Gastroesophageal sphincter (tissue), 4 donors: ENCODE results near the gene SULT1C3. TPM values are rescaled to one million over a fixed set of nuclear protein-coding genes. Genes with fewer than 3 reads are reported as not detected.

Experiments
- ATAC-seq: fragments of 150-250 bp; one replicate; pipeline ENCODE4 v1.9.1; 2016; ENCODE audit warnings: mild to moderate bottlenecking, moderate library complexity
- H3K27ac ChIP-seq, 4 donors: fragments of 200-600 bp; sonication (generic) in 3 of 4; 1 replicate in 3 of 4; 2 replicates in 1 of 4; pipeline ENCODE4 v1.5.1; 2016 to 2019
- H3K27me3 ChIP-seq: fragments of 200-600 bp; sonication (generic); one replicate; pipeline ENCODE4 v1.5.1; 2019
- H3K36me3 ChIP-seq, 2 donors: fragments of 200-600 bp; sonication (generic); one replicate each; pipeline ENCODE4 v1.5.1; 2019; ENCODE audit warnings: control low read depth in 1 of 2
- H3K4me1 ChIP-seq, 3 donors: fragments of 200-600 bp; sonication (generic); 1 replicate in 2 of 3; 2 replicates in 1 of 3; pipeline ENCODE4 v1.5.1; 2016 to 2019; ENCODE audit warnings: control low read depth in 2 of 3
- H3K4me3 ChIP-seq, 2 donors: fragments of 200-600 bp; sonication (generic); one replicate each; pipeline ENCODE4 v1.5.1; 2019; ENCODE audit warnings: mild to moderate bottlenecking in 1 of 2, moderate library complexity in 1 of 2
- H3K9me3 ChIP-seq, 3 donors: fragments of 200-600 bp; sonication (generic); one replicate each; pipeline ENCODE4 v1.5.1; 2017 to 2019; ENCODE audit warnings: control low read depth in 2 of 3
- CTCF ChIP-seq, 4 experiments: fragments of 200-600 bp in 2 of 4; fragments of 450-650 bp in 2 of 4; sonication (generic) in 1 of 4; IDR thresholded peaks; one replicate each; pipeline ENCODE4 v1.5.1; 2017 to 2019; ENCODE audit warnings: antibody characterized with exemption in 4 of 4, mild to moderate bottlenecking in 2 of 4, moderate library complexity in 2 of 4
- EP300 ChIP-seq: sonication (generic); formaldehyde crosslinking; IDR thresholded peaks from one replicate; pipeline ENCODE4 v1.6.1; 2017; ENCODE audit warnings: antibody characterized with exemption, mild to moderate bottlenecking
- POLR2A ChIP-seq, 2 donors: fragments of 450-650 bp; IDR thresholded peaks; one replicate each; pipeline ENCODE4 v1.6.1; 2017; ENCODE audit warnings: antibody characterized with exemption in 2 of 2, mild to moderate bottlenecking in 2 of 2, moderate library complexity in 1 of 2
- POLR2AphosphoS5 ChIP-seq: sonication (generic); formaldehyde crosslinking; IDR thresholded peaks from one replicate; pipeline ENCODE4 v1.6.1; 2017; ENCODE audit warnings: antibody characterized with exemption
- WGBS, 2 donors: methylation state at CpG; one replicate each; pipeline ENCODE4 v1.1.5; 2018; ENCODE audit warnings: low coverage in 1 of 2; 5-methylcytosine and 5-hydroxymethylcytosine counted together
- total RNA-seq, 4 donors: library from RNA; depleted of rRNA; stranded (reverse); fragments of >200 nt; gene quantifications; one replicate each; pipeline ENCODE4 v1.1.0, GENCODE V29; 2016

Gene SULT1C3
- total RNA-seq, 4 donors from 2014 or later, result not detected

GRCh38 chr2:108267101-108267500, 27.3 kb downstream of the SULT1C3 start:
- ATAC-seq, result peak; percentile 52
- Histone ChIP-seq H3K4me1 (peaks cover 0 to 16% (median 0%) of the 10 kb centered on the region in 3 donors), H3K27me3 (no peaks in the 10 kb centered on the region), H3K27ac (peak overlapping the region in 1 of 4 donors; percentile 43), H3K9me3 (no peaks in the 10 kb centered on the region), H3K36me3 (no peaks in the 10 kb centered on the region), H3K4me3 (no peak overlapping the region)
- TF ChIP-seq POLR2A (IDR thresholded peaks at IDR 0.05) (no peak), EP300 (no peak), POLR2AphosphoS5 (no peak), CTCF (IDR thresholded peaks at IDR 0.05) (no peak)
- 60 to 76% methylated on average over 1 to 5 of the region's 5 CpGs for WGBS, 2 donors

GRCh38 chr2:108268001-108268400, 28.2 kb downstream of the SULT1C3 start:
- Histone ChIP-seq H3K9me3 (no peaks in the 10 kb centered on the region), H3K27ac (no peak overlapping the region), H3K27me3 (no peaks in the 10 kb centered on the region), H3K36me3 (no peaks in the 10 kb centered on the region), H3K4me1 (peaks cover 0 to 16% (median 0%) of the 10 kb centered on the region in 3 donors), H3K4me3 (no peak overlapping the region)
- WGBS, 2 donors, result 30 to 33% methylated on average over 4 of the region's 4 CpGs
- TF ChIP-seq POLR2A (IDR thresholded peaks at IDR 0.05) (no peak), CTCF (IDR thresholded peaks at IDR 0.05) (no peak), EP300 (no peak), POLR2AphosphoS5 (no peak)
- no peak for ATAC-seq

- ATAC-seq, result no peak
- no CpG with 5 or more reads among the region's 3 CpGs for WGBS, 2 donors
- Histone ChIP-seq H3K36me3 (no peaks in the 10 kb centered on the region), H3K4me3 (no peak overlapping the region), H3K27ac (no peak overlapping the region), H3K27me3 (no peaks in the 10 kb centered on the region), H3K9me3 (no peaks in the 10 kb centered on the region), H3K4me1 (peaks cover 0 to 16% (median 0%) of the 10 kb centered on the region in 3 donors)
- no peak for TF ChIP-seq POLR2AphosphoS5
- TF ChIP-seq CTCF (IDR thresholded peaks at IDR 0.05), result no peak
- TF ChIP-seq EP300, result no peak
- no peak for TF ChIP-seq POLR2A (IDR thresholded peaks at IDR 0.05)
These were observed 30.6 kb downstream of the SULT1C3 start for GRCh38 chr2:108270346-108270745.

GRCh38 chr2:108270768-108271506, 31.2 kb downstream of the SULT1C3 start:
- TF ChIP-seq POLR2A (IDR thresholded peaks at IDR 0.05) (no peak), CTCF (IDR thresholded peaks at IDR 0.05) (no peak), EP300 (no peak), POLR2AphosphoS5 (no peak)
- 82 to 84% methylated on average over 2 to 4 of the region's 5 CpGs for WGBS, 2 donors
- ATAC-seq, result peak; percentile 8
- Histone ChIP-seq H3K27ac (no peak overlapping the region), H3K4me1 (peaks cover 0 to 16% (median 0%) of the 10 kb centered on the region in 3 donors), H3K9me3 (no peaks in the 10 kb centered on the region), H3K4me3 (no peak overlapping the region), H3K27me3 (no peaks in the 10 kb centered on the region), H3K36me3 (no peaks in the 10 kb centered on the region)

GRCh38 chr2:108271691-108272253, 32.0 kb downstream of the SULT1C3 start:
- peak; percentile 54 for ATAC-seq
- peak overlapping the region in 1 of 2 donors; percentile 19 for H3K4me3 ChIP-seq
- H3K9me3 ChIP-seq, result no peaks in the 10 kb centered on the region
- H3K36me3 ChIP-seq, result no peaks in the 10 kb centered on the region
- WGBS, 2 donors, result 41 to 49% methylated on average over 2 to 7 of the region's 7 CpGs
- TF ChIP-seq POLR2AphosphoS5 (no peak), POLR2A (IDR thresholded peaks at IDR 0.05) (no peak), CTCF (IDR thresholded peaks at IDR 0.05) (no peak), EP300 (no peak)
- no peaks in the 10 kb centered on the region for H3K27me3 ChIP-seq
- H3K27ac ChIP-seq, result no peak overlapping the region
- peaks cover 0 to 16% (median 0%) of the 10 kb centered on the region in 3 donors for H3K4me1 ChIP-seq
